Lower leg skin (tissue), 4 donors: Measurements from ENCODE around the gene TXNL4A. TPM values are rescaled to one million over a fixed set of nuclear protein-coding genes. Genes with fewer than 3 reads are reported as not detected.

ENCODE experiments used
- DNase-seq, 2 donors: peaks; one replicate each; pipeline ENCODE4 v3.0.0-alpha.2; 2019; ENCODE audit warnings: low spot score in 2 of 2
- H3K4me3 ChIP-seq: fragments of 200-600 bp; sonication (generic); 2 replicates; pipeline ENCODE4 v1.5.1; 2017; ENCODE audit warnings: mild to moderate bottlenecking, low read depth; ENCODE audit not compliant: poor library complexity, severe bottlenecking
- POLR2A ChIP-seq, 2 donors: fragments of 450-650 bp; IDR thresholded peaks; one replicate each; pipeline ENCODE4 v1.6.1; 2016 to 2017; ENCODE audit warnings: antibody characterized with exemption in 2 of 2, mild to moderate bottlenecking in 1 of 2, moderate library complexity in 1 of 2
- WGBS, 2 donors: methylation state at CpG; one replicate each; pipeline ENCODE4 v1.1.5; 2018; 5-methylcytosine and 5-hydroxymethylcytosine counted together
- intact Hi-C: fragments of 100-400 bp; cut with DNase I; formaldehyde crosslinking; loops from one replicate; pipeline ENCODE4 v1.15.0; 2023; ENCODE audit warnings: low total_unique reads
- total RNA-seq, 4 donors: library from RNA; depleted of rRNA; stranded (reverse); fragments of >200 nt; gene quantifications; one replicate each; pipeline ENCODE4 v1.1.0, GENCODE V29; 2016
- TF ChIP-seq, protein P1 (sequence below), 3 donors: fragments of 450-650 bp; IDR thresholded peaks; one replicate each; pipeline ENCODE4 v1.5.1; 2016; ENCODE audit warnings: antibody characterized with exemption in 3 of 3, mild to moderate bottlenecking in 3 of 3, moderate library complexity in 2 of 3

TXNL4A gene
- total RNA-seq, 4 donors from 2014 or later: 12.6 to 49.9 (median 24.0) TPM

DNA sequence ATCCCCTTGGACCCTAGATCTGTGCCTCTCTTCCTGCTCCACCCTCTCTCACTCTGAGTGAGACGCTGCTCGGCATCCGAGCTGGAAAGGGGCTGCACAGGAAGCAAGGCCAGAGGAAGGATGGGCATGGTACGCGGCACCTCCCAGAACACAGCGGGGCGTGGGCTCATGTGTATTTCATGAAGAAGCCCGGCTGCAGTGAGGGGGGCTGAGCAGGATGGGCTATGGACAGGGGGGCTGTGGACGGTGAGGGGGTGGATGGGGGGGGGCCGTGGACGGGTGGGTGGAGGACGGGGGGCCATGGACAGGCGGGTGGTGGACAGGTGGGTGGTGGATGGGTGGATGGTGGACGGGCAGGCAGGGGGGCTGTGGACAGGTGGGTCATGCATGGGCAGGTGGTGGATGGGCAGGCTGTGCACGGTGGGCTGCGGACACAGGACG is 65.4 kb downstream of the TXNL4A start:
- no peak overlapping the region for H3K4me3 ChIP-seq
- no peak for TF ChIP-seq POLR2A (IDR thresholded peaks at IDR 0.05)
- TF ChIP-seq, protein P1, sequence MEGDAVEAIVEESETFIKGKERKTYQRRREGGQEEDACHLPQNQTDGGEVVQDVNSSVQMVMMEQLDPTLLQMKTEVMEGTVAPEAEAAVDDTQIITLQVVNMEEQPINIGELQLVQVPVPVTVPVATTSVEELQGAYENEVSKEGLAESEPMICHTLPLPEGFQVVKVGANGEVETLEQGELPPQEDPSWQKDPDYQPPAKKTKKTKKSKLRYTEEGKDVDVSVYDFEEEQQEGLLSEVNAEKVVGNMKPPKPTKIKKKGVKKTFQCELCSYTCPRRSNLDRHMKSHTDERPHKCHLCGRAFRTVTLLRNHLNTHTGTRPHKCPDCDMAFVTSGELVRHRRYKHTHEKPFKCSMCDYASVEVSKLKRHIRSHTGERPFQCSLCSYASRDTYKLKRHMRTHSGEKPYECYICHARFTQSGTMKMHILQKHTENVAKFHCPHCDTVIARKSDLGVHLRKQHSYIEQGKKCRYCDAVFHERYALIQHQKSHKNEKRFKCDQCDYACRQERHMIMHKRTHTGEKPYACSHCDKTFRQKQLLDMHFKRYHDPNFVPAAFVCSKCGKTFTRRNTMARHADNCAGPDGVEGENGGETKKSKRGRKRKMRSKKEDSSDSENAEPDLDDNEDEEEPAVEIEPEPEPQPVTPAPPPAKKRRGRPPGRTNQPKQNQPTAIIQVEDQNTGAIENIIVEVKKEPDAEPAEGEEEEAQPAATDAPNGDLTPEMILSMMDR (IDR thresholded peaks at IDR 0.05): no peak
- intact Hi-C loops: no loop called here
- WGBS, 2 donors: 88 to 89% methylated on average over 17 of the region's 17 CpGs
- peak in 1 of 2 donors; percentile 79 for DNase-seq

DNA sequence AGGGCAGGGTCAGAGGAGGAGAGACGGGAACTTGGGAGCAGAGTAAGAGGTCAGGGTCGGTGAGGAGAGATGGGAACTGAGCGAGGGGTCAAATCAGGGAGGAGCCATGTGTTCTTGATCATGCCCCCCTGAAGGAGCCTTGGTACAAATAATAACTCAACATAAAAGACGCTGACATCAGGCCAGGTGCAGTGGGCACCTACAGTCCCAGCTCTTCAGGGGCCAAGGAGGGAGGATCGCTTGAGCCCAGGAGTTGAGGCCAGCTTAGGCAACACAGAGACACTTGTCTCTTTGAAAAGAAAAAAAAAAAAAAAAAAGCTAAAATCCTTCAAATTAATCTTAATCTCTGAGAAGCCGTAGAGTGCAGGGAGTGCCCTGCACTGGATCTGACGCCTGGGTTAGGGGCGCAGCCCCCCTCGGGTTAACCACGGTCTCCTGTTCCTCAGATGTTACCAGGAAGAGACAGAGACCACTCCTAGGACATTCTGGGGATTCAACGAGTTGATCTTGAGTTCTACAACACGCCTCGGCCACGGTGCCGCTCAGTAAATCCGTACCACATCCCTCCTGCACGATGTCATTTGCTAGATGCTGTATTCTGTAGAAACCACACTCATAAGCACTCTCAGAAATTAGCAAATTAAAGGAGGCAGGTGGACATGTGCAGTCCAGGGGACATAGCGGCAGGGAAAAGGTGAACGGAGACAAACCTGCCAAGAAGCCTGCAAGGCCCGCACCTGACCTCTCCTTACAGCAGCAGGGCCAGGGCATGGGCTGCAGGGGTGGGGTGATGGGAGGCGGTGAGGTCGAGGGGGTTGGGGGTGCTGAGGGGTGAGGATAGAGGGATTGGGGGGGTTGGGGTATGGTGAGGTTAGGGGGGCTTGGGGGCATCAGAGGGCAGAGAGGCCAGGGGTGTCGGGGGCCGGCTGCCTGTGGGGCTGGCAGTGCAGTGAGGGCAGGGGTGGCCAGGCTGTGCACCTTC is 66.1 kb downstream of the TXNL4A start:
- no peak for TF ChIP-seq POLR2A (IDR thresholded peaks at IDR 0.05)
- TF ChIP-seq, protein P1 (IDR thresholded peaks at IDR 0.05): no peak
- DNase-seq: peak; percentile 3 to 60
- H3K4me3 ChIP-seq: no peak overlapping the region
- intact Hi-C loops: no loop called here
- 95% methylated on average over 24 of the region's 24 CpGs for WGBS, 2 donors

Other genes with a start within 250 kb of the TXNL4A start
- under 1 TPM in 1 of 4 donors, not detected in 3; 0.84 TPM for gene KCNG2, start 190.6 kb downstream of the TXNL4A start, total RNA-seq
- gene SLC66A2, start 36.9 kb downstream of the TXNL4A start, total RNA-seq: 100 to 1,000 TPM in 1 of 4 donors, 10 to 100 TPM in 3; 65.6 to 112 (median 75.3) TPM
- gene HSBP1L1, start 23.9 kb downstream of the TXNL4A start, total RNA-seq: 10 to 100 TPM; 34.7 to 77.3 (median 62.2) TPM
- gene RBFA, start 45.9 kb upstream of the TXNL4A start, total RNA-seq: 10 to 100 TPM; 30.8 to 43.5 (median 38.1) TPM
- 10 to 100 TPM; 18.1 to 22.6 (median 19.9) TPM for gene ADNP2, start 120.7 kb upstream of the TXNL4A start, total RNA-seq